Measurements from ENCODE around the gene CLDND1. TPM values are rescaled to one million over a fixed set of nuclear protein-coding genes. Genes with fewer than 3 reads are reported as not detected.

CLDND1 gene
- total RNA-seq, 4 donors from 2014 or later: 118 to 323 (median 215) TPM

DNA sequence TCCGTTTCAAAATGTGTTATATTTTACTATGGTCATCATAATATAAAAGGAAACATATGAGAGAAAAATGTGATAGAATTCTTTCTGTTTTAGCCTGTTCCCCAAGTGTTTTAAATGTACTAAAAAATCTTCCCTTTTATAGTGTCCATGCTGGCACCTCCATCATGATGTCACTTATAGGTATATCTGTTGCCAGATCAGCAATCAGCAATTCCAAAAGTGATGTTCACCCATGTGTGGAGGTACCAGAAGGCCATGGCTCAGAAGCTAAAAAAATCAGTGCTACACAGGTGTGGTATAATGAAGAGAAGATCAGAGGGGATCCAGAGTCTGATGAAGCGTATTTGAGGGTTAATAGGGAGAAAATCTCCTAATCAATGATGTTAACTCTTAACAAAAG, 8.0 kb upstream of the CLDND1 start:
- intact Hi-C loops (cut with DNase I; ENCODE audit: low total_unique reads): no loop called here
- DNase-seq (ENCODE audit: low spot score in 2 of 2): no peak
- 76 to 80% methylated on average over 2 of the region's 2 CpGs for WGBS, 2 donors
- no peak overlapping the region for H3K4me3 ChIP-seq (ENCODE audit: low read depth, poor library complexity, severe bottlenecking)
- no peak for TF ChIP-seq POLR2A (IDR thresholded peaks at IDR 0.05)
- TF ChIP-seq, protein P1, sequence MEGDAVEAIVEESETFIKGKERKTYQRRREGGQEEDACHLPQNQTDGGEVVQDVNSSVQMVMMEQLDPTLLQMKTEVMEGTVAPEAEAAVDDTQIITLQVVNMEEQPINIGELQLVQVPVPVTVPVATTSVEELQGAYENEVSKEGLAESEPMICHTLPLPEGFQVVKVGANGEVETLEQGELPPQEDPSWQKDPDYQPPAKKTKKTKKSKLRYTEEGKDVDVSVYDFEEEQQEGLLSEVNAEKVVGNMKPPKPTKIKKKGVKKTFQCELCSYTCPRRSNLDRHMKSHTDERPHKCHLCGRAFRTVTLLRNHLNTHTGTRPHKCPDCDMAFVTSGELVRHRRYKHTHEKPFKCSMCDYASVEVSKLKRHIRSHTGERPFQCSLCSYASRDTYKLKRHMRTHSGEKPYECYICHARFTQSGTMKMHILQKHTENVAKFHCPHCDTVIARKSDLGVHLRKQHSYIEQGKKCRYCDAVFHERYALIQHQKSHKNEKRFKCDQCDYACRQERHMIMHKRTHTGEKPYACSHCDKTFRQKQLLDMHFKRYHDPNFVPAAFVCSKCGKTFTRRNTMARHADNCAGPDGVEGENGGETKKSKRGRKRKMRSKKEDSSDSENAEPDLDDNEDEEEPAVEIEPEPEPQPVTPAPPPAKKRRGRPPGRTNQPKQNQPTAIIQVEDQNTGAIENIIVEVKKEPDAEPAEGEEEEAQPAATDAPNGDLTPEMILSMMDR (IDR thresholded peaks at IDR 0.05): no peak

DNA sequence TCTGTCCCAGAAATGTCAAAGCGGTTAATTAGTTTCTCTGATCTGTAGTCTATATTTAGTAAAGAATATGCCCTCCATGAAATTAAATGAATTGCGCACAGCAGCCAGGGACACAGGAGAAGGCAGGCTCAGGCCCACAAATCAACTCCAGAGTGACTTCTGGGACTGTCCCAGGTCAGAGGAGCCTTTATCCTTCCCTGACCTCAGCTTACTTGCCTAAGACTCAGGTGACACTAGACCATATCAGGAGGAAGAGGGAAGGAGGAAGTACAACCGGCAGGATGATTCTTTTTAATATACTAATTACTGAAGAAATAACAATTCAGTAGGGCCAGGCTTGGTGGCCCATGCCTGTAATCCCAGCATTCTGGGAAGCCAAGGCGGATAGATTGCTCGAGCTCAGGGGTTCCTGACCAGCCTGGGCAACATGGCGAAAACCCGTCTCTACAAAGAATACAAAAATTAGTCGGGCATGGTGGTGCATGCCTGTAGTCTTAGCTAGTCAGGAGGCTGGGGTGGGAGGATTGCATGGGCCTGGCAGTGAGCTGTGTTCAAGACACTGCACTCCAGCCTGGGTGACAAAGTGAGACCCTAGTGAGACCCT, 7.3 kb upstream of the CLDND1 start:
- intact Hi-C loops (cut with DNase I; ENCODE audit: low total_unique reads): no loop called here
- WGBS, 2 donors: 86 to 90% methylated on average over 8 of the region's 8 CpGs
- DNase-seq (ENCODE audit: low spot score in 2 of 2): no peak
- no peak overlapping the region for H3K4me3 ChIP-seq (ENCODE audit: low read depth, poor library complexity, severe bottlenecking)
- TF ChIP-seq, protein P1 (IDR thresholded peaks at IDR 0.05): no peak
- TF ChIP-seq POLR2A (IDR thresholded peaks at IDR 0.05): no peak

DNA sequence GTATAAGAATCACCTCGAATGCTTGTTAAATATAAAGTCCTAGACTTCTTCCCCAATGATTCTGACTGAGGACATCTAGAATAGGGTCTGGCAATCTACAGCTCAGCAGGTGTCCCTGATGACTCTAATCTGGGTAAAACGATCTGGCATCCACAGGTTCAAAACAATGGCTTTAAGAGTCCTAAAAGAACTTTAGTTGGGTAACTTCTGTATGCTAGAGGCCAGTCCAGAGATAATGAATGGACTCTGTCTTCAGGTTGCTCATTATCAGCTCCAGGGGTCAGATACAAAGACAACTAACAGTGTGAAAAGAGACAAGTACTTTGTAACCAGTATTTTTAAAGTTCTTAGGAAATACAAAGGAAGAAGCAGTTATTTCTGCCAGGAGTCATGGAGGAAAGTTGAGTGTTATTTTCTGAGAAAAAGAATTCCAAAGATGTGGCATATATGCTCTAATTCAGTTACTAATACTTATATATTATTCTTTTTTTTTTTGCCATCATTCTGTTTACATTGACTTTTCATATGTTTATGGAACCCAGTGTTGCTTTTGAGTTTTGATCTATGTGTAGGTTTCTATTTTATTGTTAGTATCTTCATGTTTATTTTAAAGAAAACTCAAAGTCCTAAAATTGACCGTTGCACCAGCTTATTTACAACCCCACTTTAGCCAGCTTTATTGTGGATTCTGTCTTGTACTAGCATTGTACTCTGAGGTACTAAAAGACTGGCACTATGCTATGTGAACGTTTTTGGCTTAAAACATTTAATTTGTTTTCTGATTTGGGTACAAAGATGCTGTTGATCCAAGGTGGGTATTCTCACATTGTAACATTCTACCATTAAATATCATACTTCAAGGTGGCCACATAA, 6.0 kb upstream of the CLDND1 start:
- DNase-seq (ENCODE audit: low spot score in 2 of 2): no peak
- WGBS, 2 donors: 51 to 57% methylated on average over 4 of the region's 4 CpGs
- H3K4me3 ChIP-seq (ENCODE audit: low read depth, poor library complexity, severe bottlenecking): no peak overlapping the region
- TF ChIP-seq POLR2A (IDR thresholded peaks at IDR 0.05): no peak
- TF ChIP-seq, protein P1 (IDR thresholded peaks at IDR 0.05): no peak
- intact Hi-C loops (cut with DNase I; ENCODE audit: low total_unique reads): no loop called here

DNA sequence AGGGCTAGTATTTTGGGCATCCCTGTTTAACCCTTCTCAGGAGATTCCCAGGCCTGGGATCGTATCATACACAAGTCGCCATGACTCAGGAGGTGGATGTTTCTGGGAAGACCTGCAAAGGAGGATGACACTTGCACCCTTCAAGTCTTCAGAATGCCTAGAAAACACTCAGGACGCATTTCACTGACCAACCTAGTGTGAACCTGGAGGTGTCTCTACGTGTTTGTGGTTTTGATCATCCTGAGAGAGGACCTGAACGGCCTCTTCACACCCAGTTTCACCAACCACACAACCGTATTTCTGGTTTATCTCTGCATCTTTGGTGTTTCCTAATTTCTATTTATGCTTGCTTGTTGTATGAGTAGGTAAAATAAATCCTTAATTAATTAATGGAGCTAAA, 2.8 kb upstream of the CLDND1 start:
- whole genome bisulfite sequencing, 2 donors: 89 to 90% methylated on average over 6 of the region's 6 CpGs
- intact Hi-C loops (cut with DNase I; ENCODE audit: low total_unique reads): no loop called here
- TF ChIP-seq POLR2A (IDR thresholded peaks at IDR 0.05): no peak
- TF ChIP-seq, protein P1 (IDR thresholded peaks at IDR 0.05): no peak
- DNase-seq (ENCODE audit: low spot score in 2 of 2): no peak
- no peak overlapping the region for H3K4me3 ChIP-seq (ENCODE audit: low read depth, poor library complexity, severe bottlenecking)

DNA sequence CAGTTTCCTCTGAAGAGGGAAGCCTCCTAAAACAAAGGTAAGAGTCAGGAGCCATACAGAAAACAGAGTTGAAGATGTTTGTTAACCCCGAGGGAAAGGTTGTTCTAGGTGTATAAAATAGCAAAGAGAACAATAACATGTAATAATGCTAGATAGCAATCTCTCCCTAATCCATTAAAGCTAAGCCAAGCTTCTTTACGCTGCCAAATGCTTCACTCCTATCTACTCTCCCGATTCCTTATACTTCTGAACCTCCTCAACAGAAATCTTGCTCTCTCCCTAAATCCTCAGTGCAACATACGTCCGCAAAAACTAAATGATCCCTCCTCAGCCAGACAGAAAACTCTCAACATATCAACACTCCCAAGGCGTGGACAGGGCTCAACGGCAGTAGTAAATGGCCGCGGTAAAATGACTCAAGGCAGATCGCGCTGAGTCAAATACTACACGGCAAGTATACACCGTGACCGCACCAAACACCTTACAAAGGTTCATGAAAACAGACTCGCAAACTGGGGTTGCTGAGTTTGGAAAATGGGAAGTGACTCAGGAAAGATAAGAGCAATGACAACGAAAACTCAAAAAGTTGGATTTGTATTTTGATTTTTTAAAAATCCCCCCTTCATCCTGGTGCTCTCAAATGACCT, 682 bp downstream of the CLDND1 start:
- intact Hi-C loops (cut with DNase I; ENCODE audit: low total_unique reads): no loop called here
- TF ChIP-seq POLR2A (IDR thresholded peaks at IDR 0.05): no peak
- TF ChIP-seq, protein P1 (IDR thresholded peaks at IDR 0.05): no peak
- DNase-seq (ENCODE audit: low spot score in 2 of 2): peak in 1 of 2 donors; percentile 43
- WGBS, 2 donors: 0 to 1% methylated on average over 16 of the region's 16 CpGs
- H3K4me3 ChIP-seq (ENCODE audit: low read depth, poor library complexity, severe bottlenecking): peak overlapping the region; percentile 63
